Fibroblast of villous mesenchyme (primary cell): Measurements from ENCODE around the gene WFDC1. TPM values are rescaled to one million over a fixed set of nuclear protein-coding genes. Genes with fewer than 3 reads are reported as not detected.
A peak's percentile ranks its signal among the peaks of the same experiment; 100 is the strongest.

Experiments
- DNase-seq: peaks from one replicate; pipeline ENCODE4 v3.0.0-alpha.2; 2010; ENCODE audit warnings: low read depth
- H3K4me3 ChIP-seq: 2 replicates; pipeline ENCODE4 v1.5.1; 2011; ENCODE audit warnings: low read depth, mild to moderate bottlenecking, low read length
- total RNA-seq: library from RNA; depleted of rRNA; stranded (reverse); fragments of >200 nt; gene quantifications from 2 replicates; pipeline ENCODE4 v1.2.3, GENCODE V29; 2012
- TF ChIP-seq, protein P1 (sequence below): IDR thresholded peaks from 2 replicates; pipeline ENCODE4 v1.5.1; 2012; ENCODE audit warnings: low read depth, mild to moderate bottlenecking, low read length; ENCODE audit not compliant: insufficient read depth

The WFDC1 gene
- total RNA-seq, 1 donor, result 8.2 TPM

DNA sequence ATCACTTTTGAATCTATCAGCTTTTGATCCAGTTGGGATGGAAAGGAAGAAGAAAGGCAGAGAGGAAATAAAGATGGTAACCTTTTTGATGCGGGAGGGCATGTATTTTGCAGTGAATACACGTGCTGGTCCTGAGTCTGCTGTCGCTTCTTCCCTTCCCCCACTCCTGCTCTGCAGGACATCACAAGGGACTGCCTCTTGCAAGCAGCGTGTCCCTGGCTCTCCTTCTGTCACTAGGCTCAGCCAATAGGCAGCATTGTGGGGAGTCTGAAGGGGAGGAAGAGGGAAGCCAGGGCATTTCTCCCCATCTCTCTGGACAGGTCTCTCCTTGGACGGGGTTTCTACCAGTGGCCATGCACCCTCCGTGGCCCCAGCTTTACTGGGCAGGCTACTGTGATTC is 15.7 kb upstream of the WFDC1 start:
- DNase-seq, result no peak
- no peak overlapping the region for H3K4me3 ChIP-seq
- TF ChIP-seq, protein P1, sequence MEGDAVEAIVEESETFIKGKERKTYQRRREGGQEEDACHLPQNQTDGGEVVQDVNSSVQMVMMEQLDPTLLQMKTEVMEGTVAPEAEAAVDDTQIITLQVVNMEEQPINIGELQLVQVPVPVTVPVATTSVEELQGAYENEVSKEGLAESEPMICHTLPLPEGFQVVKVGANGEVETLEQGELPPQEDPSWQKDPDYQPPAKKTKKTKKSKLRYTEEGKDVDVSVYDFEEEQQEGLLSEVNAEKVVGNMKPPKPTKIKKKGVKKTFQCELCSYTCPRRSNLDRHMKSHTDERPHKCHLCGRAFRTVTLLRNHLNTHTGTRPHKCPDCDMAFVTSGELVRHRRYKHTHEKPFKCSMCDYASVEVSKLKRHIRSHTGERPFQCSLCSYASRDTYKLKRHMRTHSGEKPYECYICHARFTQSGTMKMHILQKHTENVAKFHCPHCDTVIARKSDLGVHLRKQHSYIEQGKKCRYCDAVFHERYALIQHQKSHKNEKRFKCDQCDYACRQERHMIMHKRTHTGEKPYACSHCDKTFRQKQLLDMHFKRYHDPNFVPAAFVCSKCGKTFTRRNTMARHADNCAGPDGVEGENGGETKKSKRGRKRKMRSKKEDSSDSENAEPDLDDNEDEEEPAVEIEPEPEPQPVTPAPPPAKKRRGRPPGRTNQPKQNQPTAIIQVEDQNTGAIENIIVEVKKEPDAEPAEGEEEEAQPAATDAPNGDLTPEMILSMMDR, result no peak

DNA sequence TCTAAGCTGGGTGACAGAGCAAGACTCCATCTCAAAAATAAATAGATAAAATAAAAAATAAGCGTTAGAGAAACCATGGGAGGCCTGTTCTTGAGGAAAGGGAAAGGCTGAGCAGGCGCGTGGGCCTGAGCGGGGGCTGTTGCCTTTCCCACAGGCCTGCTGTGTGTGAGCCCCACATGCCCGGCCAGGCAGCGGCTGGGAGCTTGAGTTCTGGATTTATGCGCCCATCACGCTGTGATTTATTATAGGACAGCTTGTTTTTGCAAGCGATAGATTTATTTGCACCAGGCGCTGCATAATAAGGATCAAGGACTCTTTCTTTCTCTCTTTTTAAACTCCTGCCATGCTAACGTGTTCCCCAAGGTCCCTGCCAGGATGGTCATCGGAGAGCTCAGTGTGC is 14.8 kb upstream of the WFDC1 start:
- no peak overlapping the region for H3K4me3 ChIP-seq
- DNase-seq, result no peak
- TF ChIP-seq, protein P1, result no peak

DNA sequence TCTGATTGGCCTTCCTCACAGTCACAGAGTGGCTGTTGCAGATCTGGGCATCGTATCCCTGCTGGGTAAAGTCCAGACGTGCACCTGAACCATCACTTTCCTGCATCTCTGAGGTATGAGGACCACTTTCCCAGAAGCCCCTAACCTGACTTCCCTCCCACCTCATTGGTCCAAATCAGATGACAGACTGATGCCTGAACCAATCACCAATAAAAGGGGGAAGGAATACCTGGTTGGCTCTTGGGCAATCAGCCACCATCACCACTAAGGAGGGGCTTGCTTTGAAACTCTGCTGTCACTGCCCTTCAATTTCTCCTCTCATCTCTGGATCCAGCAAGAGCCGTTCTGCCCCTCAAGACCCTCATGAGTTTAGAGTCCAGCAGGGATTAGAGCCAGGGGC is 13.6 kb upstream of the WFDC1 start:
- H3K4me3 ChIP-seq, result no peak overlapping the region
- TF ChIP-seq, protein P1, result no peak
- no peak for DNase-seq

DNA sequence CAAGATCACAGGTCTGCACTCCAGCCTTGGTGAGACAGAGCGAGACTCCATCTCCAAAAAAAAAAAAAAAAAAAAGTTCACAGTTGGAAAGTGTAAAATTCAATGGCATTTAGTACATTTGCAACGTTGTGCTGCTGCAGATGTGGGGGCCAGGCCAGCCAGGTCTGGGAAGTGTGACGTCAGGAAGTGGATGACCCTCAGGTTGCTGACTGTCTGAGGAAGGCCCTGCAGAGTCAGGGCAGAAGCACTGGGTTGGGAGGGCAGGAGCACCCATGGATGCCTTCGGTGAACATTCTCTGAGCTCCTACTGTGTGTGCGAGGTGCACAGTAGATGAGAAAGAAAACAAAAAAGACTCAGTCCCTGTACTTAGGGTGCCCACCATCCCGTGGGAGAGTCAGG is 12.1 kb upstream of the WFDC1 start:
- TF ChIP-seq, protein P1, result no peak

DNA sequence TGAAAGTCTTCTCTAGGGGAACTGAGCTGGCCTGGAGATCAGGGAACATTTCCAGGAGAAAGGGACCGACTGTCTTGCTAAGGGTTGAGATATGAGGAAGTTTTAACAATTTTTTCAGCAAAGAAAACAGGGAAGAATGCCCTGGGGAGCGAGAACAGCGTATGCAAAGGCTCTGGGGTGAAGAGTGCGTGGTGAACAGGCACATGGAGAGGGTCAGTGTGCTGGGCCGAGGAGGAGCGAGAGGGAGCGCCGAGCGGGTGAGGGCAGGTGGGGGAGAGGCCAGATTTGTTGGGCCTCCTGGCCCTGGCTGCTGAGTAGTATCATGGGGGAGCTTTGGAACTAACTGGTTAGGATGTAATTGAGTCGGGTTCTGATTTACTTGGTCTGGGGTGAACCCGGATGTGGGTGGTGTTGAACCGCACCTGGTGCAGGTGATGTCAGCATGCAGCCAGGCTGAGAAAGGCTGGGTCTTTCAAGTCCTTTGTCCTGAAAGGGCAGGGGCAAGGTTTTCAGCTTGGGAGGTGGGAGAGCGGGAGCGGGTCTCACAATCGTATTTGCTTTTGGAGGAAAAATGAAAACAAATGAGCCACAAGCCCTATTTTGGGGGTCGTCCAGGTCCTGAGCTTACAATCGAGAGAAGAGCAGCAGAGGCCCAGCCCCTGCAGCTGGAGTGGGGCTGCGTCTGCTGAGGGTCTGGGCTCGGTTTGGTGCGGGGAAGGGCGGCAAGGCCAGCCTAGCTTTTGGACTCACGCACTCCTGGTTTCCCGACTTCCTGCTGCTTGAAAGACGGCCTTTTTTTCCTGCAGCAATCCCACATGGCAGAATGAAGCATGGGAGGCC is 11.1 kb upstream of the WFDC1 start:
- no peak overlapping the region for H3K4me3 ChIP-seq
- TF ChIP-seq, protein P1, result no peak
- DNase-seq, result no peak

More for the DNA sequence above, 12.1 kb upstream of the WFDC1 start:
- no peak overlapping the region for H3K4me3 ChIP-seq
- no peak for DNase-seq

DNA sequence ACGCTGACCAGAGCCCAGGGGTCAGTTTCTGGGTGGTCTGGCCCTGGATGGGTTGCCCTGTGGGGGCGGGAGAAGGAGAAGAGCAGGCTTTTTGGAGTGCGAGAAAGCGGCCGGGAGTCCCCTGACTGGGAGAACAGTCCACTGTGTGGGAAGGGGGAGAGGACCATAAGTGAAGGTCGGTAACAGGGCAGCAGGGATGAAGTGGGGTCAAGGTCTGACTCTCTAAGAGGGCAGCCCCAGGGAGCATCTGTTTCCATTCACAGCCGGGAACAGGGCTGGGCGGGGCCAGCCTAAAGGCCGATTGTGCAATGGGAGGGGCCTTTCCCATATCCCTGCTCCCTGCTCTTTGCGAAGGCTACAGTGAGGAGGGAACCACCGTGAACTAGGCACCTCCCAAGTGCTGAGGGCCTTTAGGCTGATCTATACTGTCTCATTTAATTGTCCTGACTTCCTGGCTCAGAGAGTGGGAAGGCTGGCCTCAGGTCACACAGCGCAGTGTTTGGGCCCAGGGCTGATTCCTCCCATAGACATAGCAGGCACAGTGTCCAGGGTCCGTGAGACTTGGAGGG is 10.4 kb upstream of the WFDC1 start:
- peak; percentile 85 for DNase-seq
- TF ChIP-seq, protein P1, result no peak
- no peak overlapping the region for H3K4me3 ChIP-seq
